ENCODE results near the gene PKP4. TPM values are rescaled to one million over a fixed set of nuclear protein-coding genes. Genes with fewer than 3 reads are reported as not detected.

PKP4 gene
- total and polyA plus RNA-seq, 3 donors from 2014 or later = 42.5 to 60.5 (median 60.0) TPM

DNA sequence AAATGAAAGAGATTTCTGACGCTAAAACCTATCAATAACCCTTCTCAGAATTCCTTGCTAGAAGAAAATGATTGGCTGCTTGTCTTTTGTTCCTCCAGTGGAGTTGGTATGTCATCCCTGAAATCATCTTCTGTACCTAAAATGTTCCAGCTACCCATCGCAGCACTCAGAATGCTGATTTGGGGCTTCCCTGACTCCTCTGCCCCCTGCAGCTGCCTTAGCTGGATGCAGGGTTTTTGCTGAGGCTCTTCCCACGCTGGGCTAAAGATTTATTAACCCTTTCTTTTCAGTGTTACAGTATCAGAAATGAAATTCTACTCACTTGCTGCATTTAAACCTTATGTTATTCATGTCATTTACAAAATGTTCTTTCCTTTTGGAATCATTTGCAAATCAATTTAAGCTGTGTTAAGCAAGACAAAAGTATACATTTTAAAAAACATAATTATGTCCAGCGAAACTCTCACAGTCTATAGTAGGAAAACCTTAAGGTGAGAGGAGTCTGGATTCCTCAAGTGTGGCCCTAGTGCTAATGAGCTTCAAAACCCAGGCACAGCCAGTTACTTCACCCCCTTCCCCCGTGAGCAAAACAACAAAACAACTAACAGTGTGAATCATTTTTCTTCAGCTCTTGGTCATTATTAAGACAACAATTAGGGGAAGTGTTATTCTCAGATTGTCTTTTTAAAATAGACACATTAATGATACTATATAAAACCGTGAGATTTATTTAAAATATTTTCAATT, 32.8 kb downstream of the PKP4 start:
- WGBS, 2 donors = 45 to 52% methylated on average over 6 of the region's 6 CpGs
- H3K4me3 ChIP-seq = no peak overlapping the region
- TF ChIP-seq, protein P1, sequence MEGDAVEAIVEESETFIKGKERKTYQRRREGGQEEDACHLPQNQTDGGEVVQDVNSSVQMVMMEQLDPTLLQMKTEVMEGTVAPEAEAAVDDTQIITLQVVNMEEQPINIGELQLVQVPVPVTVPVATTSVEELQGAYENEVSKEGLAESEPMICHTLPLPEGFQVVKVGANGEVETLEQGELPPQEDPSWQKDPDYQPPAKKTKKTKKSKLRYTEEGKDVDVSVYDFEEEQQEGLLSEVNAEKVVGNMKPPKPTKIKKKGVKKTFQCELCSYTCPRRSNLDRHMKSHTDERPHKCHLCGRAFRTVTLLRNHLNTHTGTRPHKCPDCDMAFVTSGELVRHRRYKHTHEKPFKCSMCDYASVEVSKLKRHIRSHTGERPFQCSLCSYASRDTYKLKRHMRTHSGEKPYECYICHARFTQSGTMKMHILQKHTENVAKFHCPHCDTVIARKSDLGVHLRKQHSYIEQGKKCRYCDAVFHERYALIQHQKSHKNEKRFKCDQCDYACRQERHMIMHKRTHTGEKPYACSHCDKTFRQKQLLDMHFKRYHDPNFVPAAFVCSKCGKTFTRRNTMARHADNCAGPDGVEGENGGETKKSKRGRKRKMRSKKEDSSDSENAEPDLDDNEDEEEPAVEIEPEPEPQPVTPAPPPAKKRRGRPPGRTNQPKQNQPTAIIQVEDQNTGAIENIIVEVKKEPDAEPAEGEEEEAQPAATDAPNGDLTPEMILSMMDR (IDR thresholded peaks at IDR 0.05) = no peak
- TF ChIP-seq POLR2A (IDR thresholded peaks at IDR 0.05) = no peak
- H3K9me3 ChIP-seq = no peaks in the 10 kb centered on the region
- no peaks in the 10 kb centered on the region for H3K27me3 ChIP-seq
- no peak for DNase-seq
- intact Hi-C loops (cut with DNase I; ENCODE audit: low total_unique reads) = no loop called here
- peaks cover 6% of the 10 kb centered on the region for H3K4me1 ChIP-seq
- no peaks in the 10 kb centered on the region for H3K36me3 ChIP-seq (ENCODE audit: low read depth, missing control alignments)
- H3K27ac ChIP-seq = no peak overlapping the region

DNA sequence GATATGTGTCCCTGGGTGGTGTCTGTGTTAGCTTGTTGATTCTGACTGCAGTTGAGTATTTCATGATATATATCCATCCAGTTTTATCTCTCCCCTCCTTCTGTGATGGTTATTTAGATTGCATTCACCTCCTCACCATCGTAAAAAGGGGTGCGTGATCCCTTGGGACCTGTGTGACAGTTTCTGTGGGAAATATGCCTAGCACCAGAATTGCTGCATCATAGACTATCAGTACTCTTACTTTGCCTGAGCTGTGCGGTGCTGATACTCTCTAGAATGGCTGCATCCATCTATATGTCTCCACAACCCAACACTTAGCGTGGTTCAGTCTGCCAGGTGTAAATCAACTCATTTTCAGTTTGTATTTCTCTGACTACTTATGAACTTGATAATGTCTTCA, 34.3 kb downstream of the PKP4 start:
- Histone ChIP-seq H3K36me3 (ENCODE audit: low read depth, missing control alignments) (no peaks in the 10 kb centered on the region), H3K9me3 (no peaks in the 10 kb centered on the region), H3K4me1 (peaks cover 6% of the 10 kb centered on the region), H3K4me3 (no peak overlapping the region), H3K27me3 (no peaks in the 10 kb centered on the region), H3K27ac (no peak overlapping the region)
- TF ChIP-seq POLR2A (IDR thresholded peaks at IDR 0.05) = no peak
- TF ChIP-seq, protein P1 (IDR thresholded peaks at IDR 0.05) = no peak
- DNase-seq = no peak
- WGBS, 2 donors = 94 to 97% methylated on average over 4 of the region's 4 CpGs
- intact Hi-C loops (cut with DNase I; ENCODE audit: low total_unique reads) = no loop called here

DNA sequence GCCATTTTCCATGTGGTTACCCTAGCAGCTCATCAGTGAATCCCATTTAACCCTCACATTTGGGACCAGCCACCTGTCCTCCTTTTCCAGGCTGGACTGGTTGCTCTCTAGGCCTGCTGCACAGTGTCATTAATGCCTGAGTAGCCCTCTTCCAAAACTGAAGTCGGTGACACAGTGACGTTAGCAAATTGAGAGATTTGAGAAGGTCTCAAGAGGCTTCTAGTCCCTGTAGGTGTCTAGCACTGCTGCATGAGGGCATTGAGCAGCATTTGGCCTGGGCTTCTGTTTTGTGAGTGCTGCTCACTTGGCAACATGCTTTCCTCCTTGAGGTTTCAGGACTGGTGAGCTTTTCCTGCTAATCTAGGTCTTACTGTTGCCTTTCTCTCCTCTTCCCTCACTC, 36.7 kb downstream of the PKP4 start:
- Histone ChIP-seq H3K4me1 (peaks cover 6% of the 10 kb centered on the region), H3K27me3 (no peaks in the 10 kb centered on the region), H3K27ac (no peak overlapping the region), H3K4me3 (no peak overlapping the region), H3K36me3 (ENCODE audit: low read depth, missing control alignments) (no peaks in the 10 kb centered on the region), H3K9me3 (no peaks in the 10 kb centered on the region)
- intact Hi-C loops (cut with DNase I; ENCODE audit: low total_unique reads) = no loop called here
- TF ChIP-seq, protein P1 (IDR thresholded peaks at IDR 0.05) = no peak
- no peak for TF ChIP-seq POLR2A (IDR thresholded peaks at IDR 0.05)
- DNase-seq = no peak
- WGBS, 2 donors = 27 to 76% methylated on average over 2 of the region's 2 CpGs

DNA sequence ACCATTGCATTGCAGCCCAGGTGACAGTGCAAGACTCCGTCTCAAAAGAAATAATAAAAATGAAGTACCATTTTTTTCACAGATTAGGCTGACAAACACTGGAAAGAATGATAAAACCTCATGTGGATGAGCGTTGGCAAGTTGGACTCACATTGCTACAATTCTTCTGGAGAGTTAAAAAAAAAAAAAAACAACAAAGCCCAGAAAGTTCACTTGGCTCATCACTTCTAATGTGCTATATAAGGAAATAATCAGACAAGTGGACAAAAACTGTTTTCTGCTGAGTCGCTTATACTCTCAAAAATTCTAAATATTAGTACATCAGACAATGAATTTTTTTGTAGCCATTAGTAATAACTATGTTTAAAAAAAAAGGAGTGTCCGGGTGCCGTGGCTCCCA, 38.4 kb downstream of the PKP4 start:
- Histone ChIP-seq H3K9me3 (no peaks in the 10 kb centered on the region), H3K4me1 (peaks cover 8% of the 10 kb centered on the region), H3K4me3 (no peak overlapping the region), H3K36me3 (ENCODE audit: low read depth, missing control alignments) (no peaks in the 10 kb centered on the region), H3K27me3 (no peaks in the 10 kb centered on the region), H3K27ac (no peak overlapping the region)
- WGBS, 2 donors = 43 to 58% methylated on average over 5 of the region's 5 CpGs
- no peak for DNase-seq
- no peak for TF ChIP-seq POLR2A (IDR thresholded peaks at IDR 0.05)
- TF ChIP-seq, protein P1 (IDR thresholded peaks at IDR 0.05) = no peak
- intact Hi-C loops (cut with DNase I; ENCODE audit: low total_unique reads) = no loop called here

DNA sequence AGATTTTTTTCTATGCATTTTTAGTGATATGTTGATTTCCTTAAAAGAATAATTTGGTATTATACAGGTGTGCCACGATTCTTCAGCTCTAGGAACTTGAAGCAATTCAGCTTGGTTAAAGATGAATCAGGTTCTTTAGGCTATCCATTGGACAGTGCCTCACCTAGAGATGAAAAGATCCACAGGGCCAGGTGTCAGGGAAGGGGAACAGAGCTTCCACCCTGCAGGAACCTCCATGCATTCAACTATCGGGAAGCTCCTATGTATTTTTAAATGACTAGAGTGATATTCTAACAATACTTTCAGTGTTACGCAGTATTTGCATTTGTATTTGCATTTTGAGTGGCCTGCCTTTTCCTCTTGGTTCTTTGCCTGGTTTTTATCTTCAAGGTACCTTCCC, 40.2 kb downstream of the PKP4 start:
- H3K36me3 ChIP-seq (ENCODE audit: low read depth, missing control alignments) = no peaks in the 10 kb centered on the region
- H3K4me3 ChIP-seq = no peak overlapping the region
- WGBS, 2 donors = 86 to 89% methylated on average over 3 of the region's 3 CpGs
- intact Hi-C loops (cut with DNase I; ENCODE audit: low total_unique reads) = no loop called here
- no peak overlapping the region for H3K27ac ChIP-seq
- TF ChIP-seq, protein P1 (IDR thresholded peaks at IDR 0.05) = no peak
- TF ChIP-seq POLR2A (IDR thresholded peaks at IDR 0.05) = no peak
- DNase-seq = no peak
- peaks cover 8% of the 10 kb centered on the region for H3K4me1 ChIP-seq
- no peaks in the 10 kb centered on the region for H3K27me3 ChIP-seq
- no peaks in the 10 kb centered on the region for H3K9me3 ChIP-seq
